ENCODE measurements around the gene ARSB. TPM values are rescaled to one million over a fixed set of nuclear protein-coding genes. Genes with fewer than 3 reads are reported as not detected.

The ARSB gene
- total RNA-seq, 1 experiment from 2014 or later, result 5.2 TPM

DNA sequence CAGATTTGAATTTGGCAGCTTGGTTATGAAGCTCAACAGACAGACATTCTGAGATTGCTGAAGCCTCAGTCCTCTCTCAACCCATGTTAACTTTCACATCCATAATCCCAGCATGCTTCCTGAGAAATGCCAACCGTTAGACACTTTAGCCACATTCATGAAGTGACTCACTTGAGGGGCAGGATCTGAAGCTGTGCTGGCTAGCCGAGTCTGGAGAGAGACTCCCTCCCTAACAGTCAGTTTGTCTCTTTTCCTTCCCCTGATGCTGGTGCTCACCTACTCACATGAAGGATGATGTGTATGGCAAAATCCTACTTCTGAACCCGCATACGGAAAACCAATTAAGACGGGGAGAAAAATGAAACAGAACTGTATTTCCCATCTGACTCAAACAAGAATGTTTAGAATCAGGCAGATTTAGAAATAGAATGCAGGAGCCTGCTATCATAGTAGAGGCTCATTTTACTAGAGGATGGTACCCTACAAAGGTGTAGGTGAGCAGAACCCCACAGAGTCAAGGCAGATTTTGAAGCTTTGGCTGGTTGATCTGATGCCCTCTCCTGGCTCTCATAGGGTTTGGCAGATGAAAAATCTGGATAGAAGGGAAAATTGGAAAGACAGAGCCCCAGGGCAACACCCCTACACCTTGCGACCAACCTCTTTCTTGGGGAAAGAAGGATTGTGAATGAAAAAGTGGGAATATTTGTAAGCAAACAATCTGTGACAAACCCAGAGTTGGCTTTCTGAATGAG lies 185.7 kb downstream of the ARSB start:
- H3K4me1 Mint-ChIP-seq (ENCODE audit: insufficient read depth, unreplicated experiment), result no peaks in the 10 kb centered on the region
- no peak for DNase-seq (ENCODE audit: unreplicated experiment)
- no peak overlapping the region for H3K4me3 Mint-ChIP-seq (ENCODE audit: unreplicated experiment)
- intact Hi-C loops (cut with micrococcal nuclease), result no loop called here
- CTCF ChIA-PET, result no interaction called here
- H3K36me3 Mint-ChIP-seq (ENCODE audit: insufficient read depth, unreplicated experiment), result peaks cover 6% of the 10 kb centered on the region
- H3K27ac Mint-ChIP-seq (ENCODE audit: low read depth, unreplicated experiment), result no peak overlapping the region
- H3K27me3 Mint-ChIP-seq (ENCODE audit: insufficient read depth, unreplicated experiment), result no peaks in the 10 kb centered on the region
- no TSS peak for BruUV-seq (replicated peaks)
- POLR2A ChIA-PET, result no interaction called here
- peaks cover 20% of the 10 kb centered on the region for H3K9me3 Mint-ChIP-seq (ENCODE audit: unreplicated experiment)
- TF ChIP-seq, protein P1, sequence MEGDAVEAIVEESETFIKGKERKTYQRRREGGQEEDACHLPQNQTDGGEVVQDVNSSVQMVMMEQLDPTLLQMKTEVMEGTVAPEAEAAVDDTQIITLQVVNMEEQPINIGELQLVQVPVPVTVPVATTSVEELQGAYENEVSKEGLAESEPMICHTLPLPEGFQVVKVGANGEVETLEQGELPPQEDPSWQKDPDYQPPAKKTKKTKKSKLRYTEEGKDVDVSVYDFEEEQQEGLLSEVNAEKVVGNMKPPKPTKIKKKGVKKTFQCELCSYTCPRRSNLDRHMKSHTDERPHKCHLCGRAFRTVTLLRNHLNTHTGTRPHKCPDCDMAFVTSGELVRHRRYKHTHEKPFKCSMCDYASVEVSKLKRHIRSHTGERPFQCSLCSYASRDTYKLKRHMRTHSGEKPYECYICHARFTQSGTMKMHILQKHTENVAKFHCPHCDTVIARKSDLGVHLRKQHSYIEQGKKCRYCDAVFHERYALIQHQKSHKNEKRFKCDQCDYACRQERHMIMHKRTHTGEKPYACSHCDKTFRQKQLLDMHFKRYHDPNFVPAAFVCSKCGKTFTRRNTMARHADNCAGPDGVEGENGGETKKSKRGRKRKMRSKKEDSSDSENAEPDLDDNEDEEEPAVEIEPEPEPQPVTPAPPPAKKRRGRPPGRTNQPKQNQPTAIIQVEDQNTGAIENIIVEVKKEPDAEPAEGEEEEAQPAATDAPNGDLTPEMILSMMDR (IDR thresholded peaks at IDR 0.05; ENCODE audit: unreplicated experiment), result no peak

DNA sequence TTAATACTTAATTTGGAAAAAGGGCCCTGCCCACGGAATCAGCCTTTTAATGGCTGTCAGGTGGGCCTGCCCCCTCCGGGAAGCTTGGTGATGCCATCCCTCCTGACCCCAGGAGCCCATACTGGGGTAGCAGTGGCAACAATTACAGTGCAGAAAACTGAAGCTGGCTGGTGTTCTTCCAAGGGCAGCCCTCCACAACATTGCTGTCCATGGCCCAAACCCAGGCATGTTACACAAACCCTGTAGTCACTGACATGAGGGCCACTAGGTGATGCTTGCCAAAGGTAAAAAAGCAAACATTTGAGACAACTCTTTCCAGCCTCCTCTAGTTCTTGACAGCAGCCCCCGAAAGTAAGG lies 186.5 kb downstream of the ARSB start:
- ChIA-PET CTCF (no interaction called here), POLR2A (no interaction called here)
- H3K4me3 Mint-ChIP-seq (ENCODE audit: unreplicated experiment), result no peak overlapping the region
- H3K27ac Mint-ChIP-seq (ENCODE audit: low read depth, unreplicated experiment), result no peak overlapping the region
- no peaks in the 10 kb centered on the region for H3K27me3 Mint-ChIP-seq (ENCODE audit: insufficient read depth, unreplicated experiment)
- TF ChIP-seq, protein P1 (IDR thresholded peaks at IDR 0.05; ENCODE audit: unreplicated experiment), result no peak
- H3K9me3 Mint-ChIP-seq (ENCODE audit: unreplicated experiment), result peaks cover 20% of the 10 kb centered on the region
- no TSS peak for BruUV-seq (replicated peaks)
- no peaks in the 10 kb centered on the region for H3K4me1 Mint-ChIP-seq (ENCODE audit: insufficient read depth, unreplicated experiment)
- H3K36me3 Mint-ChIP-seq (ENCODE audit: insufficient read depth, unreplicated experiment), result peaks cover 6% of the 10 kb centered on the region
- no peak for DNase-seq (ENCODE audit: unreplicated experiment)
- intact Hi-C loops (cut with micrococcal nuclease), result no loop called here

DNA sequence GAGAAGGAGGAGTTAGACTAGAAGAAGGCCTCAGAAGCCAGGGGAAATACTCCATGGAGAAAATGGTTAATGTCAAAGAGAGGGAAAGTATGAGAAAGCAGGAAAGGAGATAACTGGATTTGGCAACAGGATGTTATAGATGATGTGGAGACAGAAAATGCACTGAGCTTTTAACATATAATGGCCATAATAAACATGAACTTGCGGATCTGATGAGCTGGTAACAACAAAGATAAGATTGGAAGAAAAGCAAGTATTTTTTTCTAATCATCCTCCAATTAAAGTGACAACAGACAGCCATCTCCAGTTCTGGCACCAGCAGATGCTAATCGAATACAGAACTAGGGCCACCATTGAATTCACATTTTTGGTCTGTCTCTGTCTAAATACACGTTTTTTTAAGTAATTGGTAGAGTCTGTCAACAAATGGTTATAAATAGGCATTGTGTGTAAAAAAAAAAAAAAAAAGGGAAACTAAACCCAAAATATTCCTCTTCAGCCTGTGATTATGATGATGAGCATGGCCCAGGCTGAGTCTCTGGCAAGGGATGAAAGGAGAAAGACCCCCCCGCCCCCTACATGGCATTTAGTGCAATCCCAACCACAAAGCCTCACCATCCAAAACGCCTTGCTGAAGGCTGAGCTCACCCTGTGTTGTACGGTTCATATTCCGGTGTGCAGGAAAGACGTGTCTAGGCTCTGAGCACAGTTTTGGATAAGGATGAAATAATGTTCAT lies 187.0 kb downstream of the ARSB start:
- ChIA-PET CTCF (interaction anchor here (0.7 kb wide), 1 partner anchor 51 kb away, joined by 3 read pairs; no protein-coding TSS in a partner anchor), POLR2A (no interaction called here)
- Mint-ChIP-seq H3K27me3 (ENCODE audit: insufficient read depth, unreplicated experiment) (no peaks in the 10 kb centered on the region), H3K9me3 (ENCODE audit: unreplicated experiment) (peaks cover 20% of the 10 kb centered on the region), H3K27ac (ENCODE audit: low read depth, unreplicated experiment) (no peak overlapping the region), H3K4me3 (ENCODE audit: unreplicated experiment) (no peak overlapping the region), H3K4me1 (ENCODE audit: insufficient read depth, unreplicated experiment) (no peaks in the 10 kb centered on the region), H3K36me3 (ENCODE audit: insufficient read depth, unreplicated experiment) (peaks cover 6% of the 10 kb centered on the region)
- DNase-seq (ENCODE audit: unreplicated experiment), result no peak
- TF ChIP-seq, protein P1 (IDR thresholded peaks at IDR 0.05; ENCODE audit: unreplicated experiment), result no peak
- intact Hi-C loops (cut with micrococcal nuclease), result no loop called here
- BruUV-seq (replicated peaks), result no TSS peak

DNA sequence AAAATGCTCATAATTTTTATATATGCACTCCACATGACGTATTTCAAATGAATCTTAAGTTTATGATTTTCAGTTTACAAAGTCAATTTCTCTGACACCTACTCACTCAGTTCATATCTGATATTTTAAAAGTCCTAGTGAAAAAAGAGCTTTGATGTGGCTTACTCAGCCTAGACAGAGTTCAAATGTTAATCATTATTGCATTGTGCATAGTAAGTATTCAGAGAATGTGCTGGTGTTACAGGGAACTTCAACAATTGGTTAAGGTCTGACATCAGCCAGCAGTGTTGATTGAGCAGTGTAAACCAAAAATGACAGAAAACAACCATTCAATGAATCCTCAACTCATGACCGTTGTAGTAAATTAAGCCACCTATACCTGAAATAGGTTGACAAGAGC lies 189.4 kb downstream of the ARSB start:
- no peak for DNase-seq (ENCODE audit: unreplicated experiment)
- no peak overlapping the region for H3K27ac Mint-ChIP-seq (ENCODE audit: low read depth, unreplicated experiment)
- H3K4me1 Mint-ChIP-seq (ENCODE audit: insufficient read depth, unreplicated experiment), result no peaks in the 10 kb centered on the region
- TF ChIP-seq, protein P1 (IDR thresholded peaks at IDR 0.05; ENCODE audit: unreplicated experiment), result no peak
- ChIA-PET POLR2A (no interaction called here), CTCF (interaction anchor here (0.6 kb wide), 1 partner anchor 328 kb away, joined by 4 read pairs; no protein-coding TSS in a partner anchor)
- no TSS peak for BruUV-seq (replicated peaks)
- H3K36me3 Mint-ChIP-seq (ENCODE audit: insufficient read depth, unreplicated experiment), result no peaks in the 10 kb centered on the region
- peaks cover 5% of the 10 kb centered on the region for H3K9me3 Mint-ChIP-seq (ENCODE audit: unreplicated experiment)
- H3K27me3 Mint-ChIP-seq (ENCODE audit: insufficient read depth, unreplicated experiment), result no peaks in the 10 kb centered on the region
- H3K4me3 Mint-ChIP-seq (ENCODE audit: unreplicated experiment), result no peak overlapping the region
- intact Hi-C loops (cut with micrococcal nuclease), result no loop called here
